OCI-LY1 (cell line): ENCODE results near the gene KANSL3.

ENCODE experiments used
- H2AFZ ChIP-seq: fragments of 200-600 bp; sonication (generic), shearing (Covaris generic); 2 replicates; pipeline ENCODE4 v1.6.0; 2014; ENCODE audit warnings: antibody characterized with exemption, mild to moderate bottlenecking, low read length
- H3F3A ChIP-seq: fragments of 200-600 bp; sonication (generic), shearing (Covaris generic); 2 replicates; pipeline ENCODE4 v1.6.0; 2014; ENCODE audit warnings: mild to moderate bottlenecking, antibody characterized with exemption, low read length, moderate library complexity; ENCODE audit not compliant: insufficient read depth
- H3K27ac ChIP-seq: fragments of 200-600 bp; sonication (generic); 2 replicates; pipeline ENCODE4 v1.5.1; 2014; ENCODE audit warnings: low read length, mixed run types, mild to moderate bottlenecking, low read depth; ENCODE audit not compliant: poor library complexity, severe bottlenecking
- H3K27me3 ChIP-seq: fragments of 200-600 bp; sonication (generic); 2 replicates; pipeline ENCODE4 v1.6.0; 2014; ENCODE audit warnings: antibody characterized with exemption, mild to moderate bottlenecking, low read length, moderate library complexity; ENCODE audit not compliant: insufficient read depth
- H3K36me3 ChIP-seq: fragments of 200-600 bp; sonication (generic); 2 replicates; pipeline ENCODE4 v1.6.1; 2014; ENCODE audit warnings: mild to moderate bottlenecking, antibody characterized with exemption, low read length, moderate library complexity, mixed read lengths; ENCODE audit not compliant: insufficient read depth
- H3K4me1 ChIP-seq: fragments of 200-600 bp; sonication (generic); 2 replicates; pipeline ENCODE4 v1.5.1; 2014; ENCODE audit warnings: mild to moderate bottlenecking, low read length, moderate library complexity; ENCODE audit not compliant: insufficient read depth, severe bottlenecking
- H3K4me2 ChIP-seq: fragments of 200-600 bp; sonication (generic), shearing (Covaris generic); 2 replicates; pipeline ENCODE4 v1.6.1; 2014; ENCODE audit warnings: low read length
- H3K4me3 ChIP-seq: fragments of 200-600 bp; sonication (generic); 2 replicates; pipeline ENCODE4 v1.5.1; 2014; ENCODE audit warnings: low read length, low read depth, mild to moderate bottlenecking, mixed read lengths; ENCODE audit not compliant: poor library complexity, severe bottlenecking
- H3K79me2 ChIP-seq: fragments of 200-600 bp; shearing (Covaris generic); 2 replicates; pipeline ENCODE4 v1.6.1; 2016; ENCODE audit warnings: mixed run types, low read length, mixed read lengths; ENCODE audit not compliant: insufficient read depth
- H3K9ac ChIP-seq: fragments of 200-600 bp; sonication (generic), shearing (Covaris generic); 2 replicates; pipeline ENCODE4 v1.6.1; 2014; ENCODE audit warnings: mild to moderate bottlenecking, low read length, mixed read lengths
- H3K9me2 ChIP-seq: fragments of 200-600 bp; sonication (generic), shearing (Covaris generic); 2 replicates; pipeline ENCODE4 v1.6.1; 2014; ENCODE audit warnings: low read depth, mild to moderate bottlenecking, low read length, mixed read lengths
- H3K9me3 ChIP-seq: fragments of 200-600 bp; shearing (Covaris generic); 2 replicates; pipeline ENCODE4 v1.6.1; 2014; ENCODE audit warnings: low read length, mixed read lengths
- H4K20me1 ChIP-seq: fragments of 200-600 bp; sonication (generic), shearing (Covaris generic); 2 replicates; pipeline ENCODE4 v1.6.0; 2016; ENCODE audit warnings: mild to moderate bottlenecking, low read length; ENCODE audit not compliant: insufficient read depth
- EZH2 ChIP-seq: fragments of 200-600 bp; sonication (generic), shearing (Covaris generic); IDR thresholded peaks from 2 replicates; pipeline ENCODE4 v1.8.0; 2017; ENCODE audit warnings: borderline replicate concordance, mixed run types, mild to moderate bottlenecking, antibody characterized with exemption, low read length, moderate library complexity, mixed read lengths
- TF ChIP-seq, protein P1 (sequence below): fragments of 200-600 bp; sonication (generic), shearing (Covaris generic); IDR thresholded peaks from 2 replicates; pipeline ENCODE4 v1.5.1; 2017; ENCODE audit warnings: mild to moderate bottlenecking, antibody characterized with exemption, low read length, moderate library complexity, mixed read lengths

The KANSL3 gene

DNA sequence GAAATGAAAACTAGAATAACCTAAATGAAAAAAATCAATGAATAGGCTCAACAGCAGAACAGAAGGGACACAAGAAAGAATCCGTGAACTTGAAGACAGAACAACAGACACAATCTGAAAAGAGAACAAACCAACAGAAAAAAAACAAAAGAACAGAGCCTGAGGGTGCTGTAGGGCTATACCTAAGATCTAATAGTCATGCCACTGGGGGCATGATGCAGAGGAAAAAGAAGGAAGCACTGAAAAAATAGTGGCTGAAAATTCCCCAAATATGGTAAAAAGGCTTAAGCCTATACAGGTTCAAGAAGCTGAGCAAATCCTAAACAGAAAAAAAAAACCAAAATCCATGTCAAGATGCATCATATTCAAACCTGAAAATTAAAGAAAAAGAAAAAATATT lies 50.3 kb downstream of the KANSL3 start:
- H3K9ac ChIP-seq, result no peak overlapping the region
- H3K9me3 ChIP-seq, result no peaks in the 10 kb centered on the region
- H2AFZ ChIP-seq, result no peak overlapping the region
- H3K4me1 ChIP-seq, result no peaks in the 10 kb centered on the region
- peaks cover 10% of the 10 kb centered on the region for H3K36me3 ChIP-seq
- no peaks in the 10 kb centered on the region for H3K27me3 ChIP-seq
- H3F3A ChIP-seq, result no peaks in the 10 kb centered on the region
- H3K79me2 ChIP-seq, result no peaks in the 10 kb centered on the region
- no peaks in the 10 kb centered on the region for H3K9me2 ChIP-seq
- no peak for TF ChIP-seq EZH2
- TF ChIP-seq, protein P1, sequence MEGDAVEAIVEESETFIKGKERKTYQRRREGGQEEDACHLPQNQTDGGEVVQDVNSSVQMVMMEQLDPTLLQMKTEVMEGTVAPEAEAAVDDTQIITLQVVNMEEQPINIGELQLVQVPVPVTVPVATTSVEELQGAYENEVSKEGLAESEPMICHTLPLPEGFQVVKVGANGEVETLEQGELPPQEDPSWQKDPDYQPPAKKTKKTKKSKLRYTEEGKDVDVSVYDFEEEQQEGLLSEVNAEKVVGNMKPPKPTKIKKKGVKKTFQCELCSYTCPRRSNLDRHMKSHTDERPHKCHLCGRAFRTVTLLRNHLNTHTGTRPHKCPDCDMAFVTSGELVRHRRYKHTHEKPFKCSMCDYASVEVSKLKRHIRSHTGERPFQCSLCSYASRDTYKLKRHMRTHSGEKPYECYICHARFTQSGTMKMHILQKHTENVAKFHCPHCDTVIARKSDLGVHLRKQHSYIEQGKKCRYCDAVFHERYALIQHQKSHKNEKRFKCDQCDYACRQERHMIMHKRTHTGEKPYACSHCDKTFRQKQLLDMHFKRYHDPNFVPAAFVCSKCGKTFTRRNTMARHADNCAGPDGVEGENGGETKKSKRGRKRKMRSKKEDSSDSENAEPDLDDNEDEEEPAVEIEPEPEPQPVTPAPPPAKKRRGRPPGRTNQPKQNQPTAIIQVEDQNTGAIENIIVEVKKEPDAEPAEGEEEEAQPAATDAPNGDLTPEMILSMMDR, result no peak
- H3K4me3 ChIP-seq, result no peak overlapping the region
- no peak overlapping the region for H3K4me2 ChIP-seq
- H4K20me1 ChIP-seq, result no peaks in the 10 kb centered on the region
- H3K27ac ChIP-seq, result no peak overlapping the region

DNA sequence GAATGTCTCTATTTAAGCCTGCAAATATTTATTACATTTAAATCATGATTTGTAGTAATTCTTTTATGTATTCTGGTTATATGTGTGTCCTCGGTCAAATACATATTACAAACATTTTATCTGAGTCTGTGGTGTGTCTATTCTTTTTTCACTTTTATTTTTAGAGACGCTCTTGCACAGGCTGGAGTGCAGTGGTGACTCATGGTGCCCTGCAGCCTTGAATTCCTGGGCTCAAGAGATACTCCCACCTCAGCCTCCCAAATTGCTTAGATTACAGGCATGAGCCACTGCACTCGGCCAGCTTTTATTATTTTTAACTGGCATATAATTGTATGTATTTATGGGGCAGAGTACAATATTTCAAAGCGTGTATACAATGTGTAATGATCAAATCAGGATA lies 54.1 kb downstream of the KANSL3 start:
- Histone ChIP-seq H3K36me3 (no peaks in the 10 kb centered on the region), H3K9ac (no peak overlapping the region), H3K9me2 (no peaks in the 10 kb centered on the region), H3K9me3 (no peaks in the 10 kb centered on the region), H4K20me1 (no peaks in the 10 kb centered on the region), H3K27me3 (no peaks in the 10 kb centered on the region), H3K4me2 (no peak overlapping the region), H3K4me3 (no peak overlapping the region), H3K4me1 (no peaks in the 10 kb centered on the region), H3K79me2 (no peaks in the 10 kb centered on the region), H3F3A (no peaks in the 10 kb centered on the region), H3K27ac (no peak overlapping the region), H2AFZ (no peak overlapping the region)
- TF ChIP-seq, protein P1, result no peak
- no peak for TF ChIP-seq EZH2

DNA sequence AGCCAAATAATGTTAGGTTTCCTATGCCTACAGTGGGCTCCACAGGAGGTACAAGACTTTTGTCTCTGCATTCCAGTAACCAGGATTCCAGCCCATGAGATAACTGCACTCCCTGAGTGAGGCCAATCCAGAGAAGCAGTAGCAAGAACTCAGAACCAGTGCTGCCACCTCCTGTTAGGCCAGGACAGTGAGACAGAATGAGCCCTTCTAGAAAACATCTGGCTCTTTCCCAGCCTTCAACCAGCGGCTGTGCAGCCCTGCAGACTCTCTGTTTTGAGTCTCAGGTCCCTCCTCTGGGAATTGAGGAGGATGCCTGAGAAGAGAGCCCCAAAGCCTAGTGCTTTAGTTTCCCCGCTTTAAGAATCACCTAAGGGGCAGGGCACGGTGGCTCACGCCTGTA lies 57.3 kb downstream of the KANSL3 start:
- no peak overlapping the region for H3K4me2 ChIP-seq
- H3K9me2 ChIP-seq, result no peaks in the 10 kb centered on the region
- no peak overlapping the region for H3K27ac ChIP-seq

More for the DNA sequence above, 57.3 kb downstream of the KANSL3 start:
- TF ChIP-seq, protein P1, result no peak
- TF ChIP-seq EZH2, result no peak
- Histone ChIP-seq H3K4me1 (no peaks in the 10 kb centered on the region), H3K9me3 (no peaks in the 10 kb centered on the region), H4K20me1 (no peaks in the 10 kb centered on the region), H3K9ac (no peak overlapping the region), H3F3A (no peaks in the 10 kb centered on the region), H3K79me2 (no peaks in the 10 kb centered on the region), H2AFZ (no peak overlapping the region), H3K36me3 (no peaks in the 10 kb centered on the region), H3K27me3 (no peaks in the 10 kb centered on the region), H3K4me3 (no peak overlapping the region)
